GM23338 (cell line): ENCODE data around the gene ISX. TPM values are rescaled to one million over a fixed set of nuclear protein-coding genes. Genes with fewer than 3 reads are reported as not detected.

Experiments used
- ATAC-seq: fragments of 200-7000 bp; cut with Tn5 transposase; 3 replicates; pipeline ENCODE4 v1.9.1; 2020
- DNase-seq: peaks from one replicate; pipeline ENCODE4 v3.0.0-alpha.2; 2015; ENCODE audit warnings: low spot score
- H2AFZ ChIP-seq: fragments of 200-600 bp; sonication (generic); 2 replicates; pipeline ENCODE4 v1.8.0; 2016; ENCODE audit warnings: antibody characterized with exemption, mild to moderate bottlenecking, moderate library complexity
- H3F3A ChIP-seq: fragments of 200-600 bp; sonication (generic); replicated peaks from 2 replicates; pipeline ENCODE4 v1.8.0; 2017; ENCODE audit warnings: antibody characterized with exemption, mixed run types, low read depth
- H3K27ac ChIP-seq: fragments of 200-600 bp; sonication (generic); 2 replicates; pipeline ENCODE4 v1.6.1; 2016; ENCODE audit warnings: low read depth
- H3K27me3 ChIP-seq: fragments of 200-600 bp; sonication (generic); 2 replicates; pipeline ENCODE4 v1.8.0; 2016; ENCODE audit warnings: mild to moderate bottlenecking, mixed run types, moderate library complexity; ENCODE audit not compliant: insufficient read depth
- H3K36me3 ChIP-seq: fragments of 200-600 bp; sonication (generic); 2 replicates; pipeline ENCODE4 v1.8.0; 2016; ENCODE audit warnings: mild to moderate bottlenecking; ENCODE audit not compliant: insufficient read depth
- H3K4me1 ChIP-seq: fragments of 200-600 bp; sonication (generic); 2 replicates; pipeline ENCODE4 v1.8.0; 2016; ENCODE audit warnings: mild to moderate bottlenecking, moderate library complexity; ENCODE audit not compliant: insufficient read depth
- H3K4me2 ChIP-seq: fragments of 200-600 bp; sonication (generic); 2 replicates; pipeline ENCODE4 v1.7.1; 2017; ENCODE audit warnings: mixed run types
- H3K4me3 ChIP-seq: fragments of 200-600 bp; sonication (generic); 2 replicates; pipeline ENCODE4 v1.6.1; 2016; ENCODE audit warnings: mixed run types
- H3K79me2 ChIP-seq: fragments of 200-600 bp; sonication (generic); replicated peaks from 2 replicates; pipeline ENCODE4 v1.8.0; 2017; ENCODE audit warnings: mild to moderate bottlenecking; ENCODE audit not compliant: insufficient read depth
- H3K9me2 ChIP-seq: fragments of 200-600 bp; sonication (generic); 2 replicates; pipeline ENCODE4 v1.8.0; 2017; ENCODE audit not compliant: insufficient read depth
- H4K20me1 ChIP-seq: fragments of 200-600 bp; sonication (generic); replicated peaks from 2 replicates; pipeline ENCODE4 v1.8.0; 2017; ENCODE audit warnings: mild to moderate bottlenecking; ENCODE audit not compliant: insufficient read depth
- H3K27ac Mint-ChIP-seq: 2 replicates; pipeline ENCODE4 v1.8.0; 2020; ENCODE audit warnings: inconsistent platforms, mild to moderate bottlenecking, moderate library complexity, mixed read lengths
- H3K27me3 Mint-ChIP-seq: 3 replicates; pipeline ENCODE4 v1.8.0; 2022; ENCODE audit warnings: low read depth, mild to moderate bottlenecking, moderate library complexity, mixed read lengths, inconsistent platforms; ENCODE audit not compliant: insufficient read depth, poor library complexity
- H3K36me3 Mint-ChIP-seq: 3 replicates; pipeline ENCODE4 v1.8.0; 2021; ENCODE audit warnings: low read depth, mild to moderate bottlenecking, inconsistent platforms, moderate library complexity, mixed read lengths
- H3K4me1 Mint-ChIP-seq: 3 replicates; pipeline ENCODE4 v1.8.0; 2020; ENCODE audit warnings: mild to moderate bottlenecking, inconsistent platforms, mixed read lengths
- H3K4me3 Mint-ChIP-seq: 3 replicates; pipeline ENCODE4 v1.8.0; 2021; ENCODE audit warnings: moderate library complexity, mild to moderate bottlenecking, inconsistent platforms, mixed read lengths
- H3K9me3 Mint-ChIP-seq: 3 replicates; pipeline ENCODE4 v1.8.0; 2020; ENCODE audit warnings: moderate library complexity, mild to moderate bottlenecking, inconsistent platforms, mixed read lengths
- CTCF ChIP-seq, 2 experiments: fragments of 200-600 bp in 1 of 2; sonication (generic) in 1 of 2; conservative IDR thresholded peaks; 2 replicates each; pipeline versions ENCODE4 v1.5.1 to v1.6.1; 2016 to 2017; ENCODE audit warnings: antibody characterized with exemption in 2 of 2, low read depth in 2 of 2, mild to moderate bottlenecking in 2 of 2, moderate library complexity in 1 of 2
- ETS1 ChIP-seq: IDR thresholded peaks from 2 replicates; pipeline ENCODE4 v1.6.1; 2016; ENCODE audit warnings: antibody characterized with exemption
- EZH2phosphoT487 ChIP-seq: fragments of 200-600 bp; sonication (generic); IDR thresholded peaks from one replicate; pipeline ENCODE4 v1.8.1; 2018; ENCODE audit warnings: antibody characterized with exemption; ENCODE audit not compliant: unreplicated experiment
- JUNB ChIP-seq: IDR thresholded peaks from one replicate; pipeline ENCODE4 v1.6.1; 2016; ENCODE audit warnings: antibody characterized with exemption; ENCODE audit not compliant: unreplicated experiment
- POLR2AphosphoS5 ChIP-seq: IDR thresholded peaks from 2 replicates; pipeline ENCODE4 v1.6.1; 2016; ENCODE audit warnings: antibody characterized with exemption, low read depth
- polyA plus RNA-seq: library from polyadenylated mRNA; unstranded; fragments of >200 nt; fragmentation: Nextera tagmentation; extraction: Ambion mirVana; gene quantifications from 2 replicates; pipeline ENCODE4 v1.2.1, GENCODE V29; 2016
- total RNA-seq: library from RNA; depleted of rRNA; stranded (reverse); fragments of >200 nt; shearing (Covaris generic); gene quantifications from 2 replicates; pipeline ENCODE4 v1.2.3, GENCODE V29; 2014; rRNA removed

The ISX gene
- total and polyA plus RNA-seq, 2 experiments from 2014 or later, result not detected

DNA sequence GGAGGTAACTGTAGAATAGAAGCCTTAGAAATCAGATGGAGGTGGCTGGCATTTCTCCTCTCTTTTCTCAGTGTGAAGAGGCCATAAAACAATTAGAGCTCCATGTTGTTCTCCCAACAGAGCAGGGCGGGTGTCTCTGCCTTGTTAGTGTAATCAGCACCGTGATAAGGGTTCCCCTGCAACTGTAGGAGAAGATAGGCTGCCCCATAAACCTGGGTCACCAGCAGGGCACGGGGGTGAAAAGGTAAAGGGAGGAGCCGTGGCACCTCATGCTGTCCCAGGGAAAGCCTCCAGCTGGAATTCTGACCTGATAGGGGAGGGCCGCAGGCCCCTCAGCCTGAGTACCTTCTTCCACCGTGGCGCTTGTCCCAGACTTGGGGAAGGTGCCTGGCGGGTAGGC lies 68.7 kb downstream of the ISX start:
- H3K79me2 ChIP-seq, result no peaks in the 10 kb centered on the region
- TF ChIP-seq ETS1 (no peak), EZH2phosphoT487 (no peak), JUNB (no peak), CTCF (conservative IDR thresholded peaks at IDR 0.05; ENCODE audit: low read depth in 2 of 2) (no peak)
- H3K9me3 Mint-ChIP-seq, result peaks cover 12% of the 10 kb centered on the region; the same call in 2 of the 3 replicates
- no peak for DNase-seq
- no peak overlapping the region for H3K4me3 ChIP-seq
- peaks cover 29% of the 10 kb centered on the region for H3K4me1 ChIP-seq
- peak; percentile 45 for ATAC-seq
- no peaks in the 10 kb centered on the region for H3K36me3 ChIP-seq
- no peaks in the 10 kb centered on the region for H3F3A ChIP-seq
- H3K4me3 Mint-ChIP-seq, result no peak overlapping the region
- no peak overlapping the region for H3K27ac Mint-ChIP-seq
- H3K36me3 Mint-ChIP-seq, result no peaks in the 10 kb centered on the region
- H4K20me1 ChIP-seq, result no peaks in the 10 kb centered on the region
- H3K9me2 ChIP-seq, result 0 out of 2 replicates have a peak, but pooled peaks cover 7% of the 10 kb centered on the region
- peaks cover 3% of the 10 kb centered on the region for H3K27me3 Mint-ChIP-seq
- H3K4me1 Mint-ChIP-seq, result peaks cover 30% of the 10 kb centered on the region
- H3K27ac ChIP-seq, result no peak overlapping the region
- H2AFZ ChIP-seq, result peak overlapping the region; percentile 56
- H3K4me2 ChIP-seq, result no peak overlapping the region
- H3K27me3 ChIP-seq, result no peaks in the 10 kb centered on the region

DNA sequence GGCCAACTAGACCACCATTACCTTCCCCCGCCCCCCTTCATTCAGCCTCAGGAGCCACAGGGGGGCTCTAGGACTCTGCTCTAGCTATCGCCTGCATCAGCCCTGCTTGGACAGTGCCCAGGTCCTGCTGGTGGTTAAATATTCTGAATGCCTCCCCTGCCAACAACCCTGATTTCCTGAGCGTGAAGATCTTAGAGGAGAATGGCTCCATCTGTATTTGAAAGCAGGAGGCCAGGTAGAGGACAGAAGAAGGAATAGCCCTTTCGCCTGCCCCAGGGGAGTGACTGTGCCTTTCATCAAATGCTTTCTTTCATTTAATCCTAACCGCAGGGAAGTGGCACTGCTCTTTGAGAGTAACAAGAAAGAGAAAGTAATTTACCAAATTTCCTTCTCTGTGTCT lies 69.2 kb downstream of the ISX start:
- Histone ChIP-seq H3K36me3 (no peaks in the 10 kb centered on the region), H3K4me1 (peaks cover 29% of the 10 kb centered on the region), H3K27ac (no peak overlapping the region), H2AFZ (peak overlapping the region; percentile 89; the same call in 1 of the 2 replicates), H3K4me2 (peak overlapping the region; percentile 43; the same call in 1 of the 2 replicates), H3K4me3 (no peak overlapping the region), H3K27me3 (no peaks in the 10 kb centered on the region), H3K9me2 (0 out of 2 replicates have a peak, but pooled peaks cover 7% of the 10 kb centered on the region), H3F3A (no peaks in the 10 kb centered on the region), H3K79me2 (no peaks in the 10 kb centered on the region), H4K20me1 (no peaks in the 10 kb centered on the region)
- Mint-ChIP-seq H3K9me3 (peaks cover 12% of the 10 kb centered on the region; the same call in 2 of the 3 replicates), H3K4me3 (no peak overlapping the region), H3K27ac (0 out of 2 replicates have a peak overlapping the region, but pooled peaks have one; percentile 37), H3K36me3 (no peaks in the 10 kb centered on the region), H3K4me1 (peaks cover 30% of the 10 kb centered on the region), H3K27me3 (peaks cover 3% of the 10 kb centered on the region)
- DNase-seq (no peak), ATAC-seq (peak; percentile 68)
- TF ChIP-seq POLR2AphosphoS5, result no peak

Other genes with a start within 250 kb of the ISX start
- 33.1 and 34.7 TPM in 2 replicates for gene HMGXB4, start 191.3 kb downstream of the ISX start, total RNA-seq
- gene HMGXB4, start 191.3 kb downstream of the ISX start, polyA plus RNA-seq, result 56.7 and 64.9 TPM in 2 replicates
- 17.8 and 28.0 TPM in 2 replicates for gene TOM1, start 233.7 kb downstream of the ISX start, total RNA-seq
- gene TOM1, start 233.7 kb downstream of the ISX start, polyA plus RNA-seq, result 9.1 and 10.9 TPM in 2 replicates